NCI-H345 treated with DMSO at 0.1 percent for 48 hours (cell line): Measurements from ENCODE around the gene LNP1.

Experiments
- DNase-seq: peaks from one replicate; lab custom pipeline; 2025; ENCODE audit not compliant: unreplicated experiment; lab: John Stamatoyannopoulos, UW

LNP1 gene

DNA sequence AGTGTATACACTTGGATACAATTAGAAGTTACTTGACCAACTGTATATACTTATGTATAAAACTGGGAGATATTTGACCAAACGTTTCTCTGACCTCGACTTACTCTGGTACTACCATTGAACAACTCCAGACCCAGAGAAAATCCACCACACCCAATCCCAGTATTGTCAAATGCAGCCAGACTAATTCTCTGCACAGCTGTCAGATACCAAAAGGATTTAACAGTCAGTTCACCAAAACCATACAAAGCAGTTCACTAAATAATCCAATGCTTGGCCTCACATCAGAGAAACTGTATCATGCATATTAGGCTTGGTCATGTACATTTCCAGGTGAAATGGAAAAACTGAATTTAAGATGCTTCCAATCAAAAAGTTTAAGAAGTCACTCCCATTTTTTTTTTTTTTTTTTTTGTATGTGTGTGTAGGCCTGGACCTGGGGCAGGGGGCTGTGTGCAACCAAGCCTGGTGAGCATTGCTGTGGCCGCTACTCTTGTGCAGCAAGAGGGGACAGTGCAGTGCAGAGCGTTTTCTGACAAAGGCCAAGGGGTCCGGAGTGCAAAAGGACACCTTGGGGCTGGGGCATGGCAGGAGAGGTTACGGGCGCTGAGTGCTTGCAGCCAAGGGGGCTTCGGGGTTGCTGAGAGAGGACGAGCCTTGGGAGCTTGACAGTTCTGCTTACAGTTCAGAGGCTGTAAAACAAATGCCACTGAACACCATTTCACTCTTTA, 1.8 kb upstream of the LNP1 start:
- no peak for DNase-seq

DNA sequence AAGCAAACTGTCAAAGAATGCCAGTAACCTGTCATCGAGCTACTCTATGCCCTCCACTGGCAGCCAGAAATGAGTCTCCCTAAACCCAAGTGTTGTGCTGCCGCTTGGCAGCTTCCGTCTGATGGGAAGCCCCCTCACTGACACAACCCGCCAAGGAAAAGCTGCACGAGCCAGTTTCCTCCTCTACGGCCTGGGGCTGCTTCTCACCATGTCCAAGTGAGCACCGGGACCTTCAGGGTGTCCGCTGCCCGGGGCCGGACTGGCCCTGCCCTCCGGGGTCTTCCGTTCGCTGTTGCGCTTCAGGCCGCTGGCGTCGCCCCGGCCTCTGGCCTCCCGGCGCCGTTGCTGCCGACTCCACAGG, 940 bp upstream of the LNP1 start:
- no peak for DNase-seq

DNA sequence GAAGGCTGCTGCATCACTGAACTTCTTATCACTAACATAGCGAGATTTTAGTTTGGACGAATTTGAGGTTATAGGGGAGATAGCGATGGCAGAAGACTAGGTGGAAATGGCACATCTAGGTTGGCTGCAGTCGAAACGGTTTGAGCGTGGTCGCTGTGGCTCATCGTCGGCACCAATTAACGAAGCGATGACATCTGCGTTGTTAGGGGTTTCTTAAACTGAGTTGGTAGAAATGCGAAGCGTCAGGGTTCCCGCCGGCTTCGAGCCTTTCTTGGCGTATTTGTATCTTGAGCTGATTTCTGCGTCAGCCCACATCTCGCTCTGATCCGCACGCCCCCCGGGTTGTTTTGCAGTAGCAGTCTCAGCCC, 319 bp downstream of the LNP1 start:
- DNase-seq, result peak; percentile 9

- no peak for DNase-seq
Observed at GRCh38 chr3:100402256-100402655, 917 bp downstream of the LNP1 start.

DNA sequence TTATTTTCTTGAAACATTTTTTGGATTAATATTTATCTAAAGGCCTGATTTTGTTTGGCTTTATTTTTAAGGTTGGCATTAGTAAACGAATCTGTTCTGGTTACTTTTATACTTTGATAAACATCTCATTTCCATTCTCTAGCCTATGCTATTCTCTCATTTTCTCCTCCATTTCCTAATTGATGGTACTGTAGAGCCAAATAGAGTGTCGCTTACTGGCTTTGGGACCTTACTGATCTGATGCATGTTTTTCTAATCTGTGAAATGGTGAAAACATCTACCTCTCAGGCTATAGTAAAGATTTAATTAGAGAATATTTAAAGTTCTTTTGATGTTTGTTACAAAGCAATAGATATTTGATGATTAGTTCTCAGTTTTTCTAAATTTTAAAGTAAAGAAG, 1.6 kb downstream of the LNP1 start:
- DNase-seq, result no peak

DNA sequence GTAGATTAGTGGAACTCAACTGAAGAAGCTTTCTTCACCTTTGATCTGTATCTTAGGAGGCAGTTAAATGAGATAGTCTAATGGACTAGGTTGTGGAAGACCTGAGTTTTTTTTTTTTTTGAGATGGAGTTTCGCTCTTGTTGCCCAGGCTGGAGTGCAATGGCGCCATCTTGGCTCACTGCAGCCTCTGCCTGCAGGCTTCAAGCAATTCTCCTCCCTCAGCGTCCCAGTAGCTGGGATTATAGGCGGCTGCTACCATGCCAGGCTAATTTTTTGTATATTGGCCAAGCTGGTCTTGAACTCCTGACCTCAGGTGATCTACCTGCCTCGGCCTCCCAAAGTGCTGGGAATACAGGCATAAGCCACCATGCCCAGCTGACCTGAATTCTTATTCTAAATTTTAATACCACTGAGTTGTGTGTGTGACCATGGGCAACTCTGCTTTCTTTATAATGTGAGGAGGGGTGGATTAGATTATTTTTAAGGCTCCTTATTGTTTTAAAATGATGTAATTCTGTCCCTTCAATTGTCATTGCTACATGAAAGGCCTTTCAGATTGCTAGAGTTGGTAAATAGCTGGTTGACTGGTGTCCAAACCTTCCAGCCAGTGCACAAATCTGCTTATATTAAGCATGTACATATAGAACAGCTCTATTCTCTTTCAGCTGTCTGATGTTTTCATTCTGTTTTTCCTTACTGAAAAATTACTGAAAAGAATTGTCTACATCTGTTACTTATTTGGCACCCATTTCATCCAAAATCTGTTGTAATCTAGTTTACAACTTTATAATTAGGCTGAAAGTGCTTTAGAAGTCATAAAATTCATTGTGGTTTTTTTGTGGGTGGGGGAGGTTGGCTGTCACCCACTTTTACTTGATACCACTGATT, 2.3 kb downstream of the LNP1 start:
- DNase-seq, result no peak

DNA sequence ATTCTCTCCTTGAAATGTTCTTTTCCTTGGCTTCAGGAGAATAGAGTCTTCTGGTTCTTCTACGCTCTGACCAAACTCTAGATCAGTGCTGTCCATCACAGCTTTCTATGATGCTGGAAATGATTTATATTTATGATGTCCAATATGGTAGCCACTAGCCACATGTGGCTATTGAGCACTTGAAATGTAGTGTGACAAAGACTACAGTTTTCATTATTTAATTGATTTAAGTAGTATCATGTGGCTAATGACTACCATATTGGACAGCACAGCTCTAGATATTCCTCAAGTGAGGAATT, 2.9 kb downstream of the LNP1 start:
- DNase-seq, result no peak

DNA sequence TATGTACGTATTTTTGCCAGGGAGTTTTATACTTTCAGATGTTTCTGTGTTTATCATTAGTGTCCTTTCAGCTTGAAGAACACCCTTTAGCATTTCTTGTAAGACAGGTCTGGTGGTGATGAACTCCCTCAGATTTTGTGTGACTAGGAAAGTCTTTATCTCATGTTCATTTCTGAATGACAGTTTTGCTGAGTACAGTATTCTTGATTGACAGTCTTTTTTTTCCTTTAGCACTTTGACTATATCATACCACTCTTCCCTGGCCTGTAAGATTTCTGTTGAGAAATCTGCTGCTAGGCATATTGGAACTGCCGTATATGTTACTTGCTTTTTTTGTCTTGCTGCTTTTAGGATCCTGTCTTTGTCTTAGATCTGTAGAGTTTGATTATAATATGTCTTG, 5.8 kb downstream of the LNP1 start:
- no peak for DNase-seq

DNA sequence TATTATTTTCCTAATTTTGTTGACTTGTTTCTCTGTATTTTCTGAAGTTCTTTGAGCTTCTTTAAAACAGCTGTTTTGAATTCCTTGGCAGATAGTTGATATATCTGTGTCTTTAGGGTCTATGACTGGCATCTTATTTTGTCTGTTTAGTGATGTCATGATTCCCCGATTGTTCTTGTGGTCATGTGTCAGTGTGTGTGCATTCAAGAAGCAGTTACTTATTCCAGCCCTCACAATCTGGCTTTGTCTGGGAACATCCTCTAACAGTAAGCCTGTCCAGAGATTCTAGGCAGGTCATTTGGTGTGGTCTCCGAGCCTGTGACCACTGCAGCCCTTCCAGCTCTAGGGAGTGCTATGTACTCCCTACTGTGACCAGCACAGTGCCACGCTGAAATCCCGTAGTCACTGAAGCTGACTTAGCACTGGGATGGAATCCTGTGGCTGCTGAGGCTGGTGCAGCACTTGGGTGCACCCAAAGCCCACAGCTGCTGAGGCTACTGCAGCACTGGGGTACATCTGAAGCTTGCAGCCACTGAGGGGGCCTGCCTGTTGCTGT, 6.7 kb downstream of the LNP1 start:
- no peak for DNase-seq

DNA sequence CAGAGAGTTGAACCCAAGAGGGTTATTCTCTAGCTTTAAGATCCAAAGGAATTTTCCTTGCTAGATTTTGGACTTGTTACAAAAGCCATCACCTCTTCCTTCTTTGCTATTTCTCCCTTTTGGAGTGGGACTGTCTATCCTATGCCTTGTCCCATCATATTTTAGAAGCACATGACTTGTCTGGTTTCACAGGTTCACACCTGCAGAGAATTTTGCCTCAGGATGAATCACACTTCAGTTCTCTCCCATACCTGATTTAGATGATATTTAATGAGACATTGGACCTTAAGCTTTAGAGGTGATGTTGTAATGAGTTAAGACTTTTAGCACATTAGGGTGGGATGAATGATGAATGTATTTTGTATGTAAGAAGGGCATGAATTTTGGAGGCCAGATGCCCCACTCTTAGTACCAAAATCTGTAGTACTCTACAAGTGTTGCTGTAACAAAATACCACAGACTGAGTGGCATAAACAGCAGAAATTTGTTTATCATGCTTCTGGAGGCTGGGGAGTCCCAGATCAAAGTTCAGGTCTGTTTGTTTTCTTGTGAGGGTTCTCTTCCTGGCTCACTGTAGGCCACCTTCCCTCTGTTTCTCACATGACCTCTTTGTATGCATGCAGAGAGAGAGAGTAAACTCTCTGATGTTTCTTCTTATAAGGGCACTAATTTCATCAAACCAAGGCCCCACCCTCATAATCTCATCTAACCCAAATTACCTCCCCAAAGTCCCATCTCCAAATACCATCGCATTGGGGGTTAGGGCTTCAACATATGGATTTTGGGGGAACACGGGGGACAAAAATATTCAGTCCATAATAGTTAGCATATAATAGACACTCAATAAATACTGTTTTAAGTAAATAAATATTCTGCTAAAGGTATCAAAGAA, 10.0 kb downstream of the LNP1 start:
- DNase-seq, result no peak

DNA sequence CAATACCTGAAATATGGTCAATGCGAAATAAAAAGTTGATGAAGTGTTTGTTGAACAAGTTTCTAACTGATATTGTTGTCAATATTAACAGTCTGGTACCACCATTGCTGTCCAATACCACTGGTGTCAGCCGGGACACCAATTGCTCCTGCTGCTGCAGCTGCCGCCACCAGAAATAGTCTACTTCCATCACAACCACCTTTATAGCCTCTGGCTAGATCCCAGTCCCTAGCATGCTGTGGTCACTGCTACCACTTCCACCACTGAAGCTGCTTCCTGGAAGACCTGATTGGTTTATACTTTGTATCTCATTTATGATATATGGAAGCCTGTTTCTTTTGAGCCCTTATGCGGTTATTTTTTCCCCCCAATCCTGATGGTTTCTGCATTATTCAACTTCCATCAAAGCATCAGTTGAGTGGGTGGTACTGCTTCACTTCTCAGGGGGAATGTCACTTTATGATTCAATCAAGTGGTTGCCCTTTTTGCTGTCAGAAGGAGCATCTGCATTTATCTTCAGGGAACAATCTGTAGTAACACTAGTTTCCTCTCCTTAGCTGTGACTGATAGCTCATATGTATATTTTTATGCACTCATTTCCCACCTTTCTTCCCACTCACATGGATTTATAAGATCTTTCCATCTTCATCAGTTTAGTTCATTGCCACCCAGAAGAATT, 11.7 kb downstream of the LNP1 start:
- no peak for DNase-seq

DNA sequence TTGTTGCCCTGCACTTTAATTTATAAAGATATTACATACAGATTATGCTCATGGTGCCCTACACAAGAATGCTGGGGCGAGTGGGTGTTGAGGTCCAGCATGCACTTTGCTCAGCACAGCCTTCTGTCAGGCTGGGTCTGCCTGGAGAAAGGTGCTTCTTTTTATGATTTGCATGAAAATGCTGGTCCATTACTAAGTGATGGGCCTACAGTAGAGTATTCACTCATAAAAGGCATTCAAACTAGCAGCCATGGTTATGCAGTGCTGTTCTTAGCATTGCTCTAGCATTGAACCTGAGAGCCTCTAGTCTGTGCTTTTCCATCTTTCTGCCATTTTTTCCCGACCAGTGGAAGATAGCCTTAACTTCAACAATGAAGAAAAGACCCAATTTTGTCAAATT, 12.3 kb downstream of the LNP1 start:
- DNase-seq, result no peak

- DNase-seq, result no peak
Observed at GRCh38 chr3:100416176-100416575, 14.8 kb downstream of the LNP1 start.

DNA sequence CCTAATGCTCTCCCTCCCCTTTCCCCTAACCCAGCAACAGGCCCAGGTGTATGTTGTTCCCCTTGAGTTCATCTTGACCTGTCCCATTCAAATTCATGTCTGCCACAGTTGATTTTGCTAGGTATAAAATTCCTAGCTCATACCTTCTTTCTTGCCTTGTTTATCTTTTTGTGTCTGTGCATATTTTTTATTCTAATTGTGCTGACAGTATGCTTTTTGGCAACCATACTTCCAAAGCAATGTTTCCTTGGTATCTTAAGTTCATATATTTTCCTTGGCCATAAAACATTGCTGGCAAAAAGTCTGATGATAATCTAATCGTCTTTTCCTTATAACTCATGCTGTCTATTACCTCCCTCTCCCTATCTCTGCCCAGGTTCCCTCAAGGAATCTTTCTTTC, 15.5 kb downstream of the LNP1 start:
- no peak for DNase-seq

GRCh38 chr3:100419406-100419805, 18.1 kb downstream of the LNP1 start:
- no peak for DNase-seq

DNA sequence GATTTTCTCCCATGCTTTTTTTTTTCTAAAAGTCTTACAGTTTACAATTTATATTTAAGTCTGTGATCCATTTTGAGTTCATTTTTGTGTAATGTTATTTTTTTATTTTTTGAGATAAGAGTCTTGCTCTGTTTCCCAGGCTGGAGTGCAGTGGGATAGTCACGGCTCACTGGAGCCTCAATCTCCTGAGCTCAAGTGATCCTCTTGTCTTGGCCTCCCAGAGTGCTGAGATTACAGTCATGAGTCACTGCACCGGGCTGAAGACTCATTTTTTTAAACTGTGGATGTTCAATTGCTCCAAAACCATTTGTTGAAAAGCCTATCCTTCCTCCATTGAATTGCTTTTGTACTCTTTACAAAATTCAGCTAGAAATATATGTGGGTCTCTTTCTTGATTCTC, 19.5 kb downstream of the LNP1 start:
- DNase-seq, result no peak

GRCh38 chr3:100423611-100424010, 22.3 kb downstream of the LNP1 start:
- DNase-seq, result no peak

DNA sequence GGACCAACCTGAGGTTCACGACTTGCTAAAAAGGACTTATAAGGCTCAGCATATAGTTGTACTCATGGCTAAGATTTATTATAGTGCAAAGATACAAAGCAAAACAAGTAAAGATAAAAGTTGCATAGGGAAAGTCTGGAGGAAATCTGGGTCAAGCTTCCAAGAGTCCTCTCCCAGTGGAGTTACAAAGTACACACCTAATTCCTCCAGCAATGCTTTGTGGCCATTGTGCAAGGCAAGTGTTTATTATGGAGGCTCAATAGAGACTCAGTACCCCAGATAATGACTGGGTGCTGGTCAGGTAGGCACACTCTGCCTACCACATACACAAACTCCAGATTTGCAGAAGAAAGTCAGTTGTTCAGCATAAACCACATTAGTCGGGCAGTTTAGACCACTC, 22.9 kb downstream of the LNP1 start:
- no peak for DNase-seq

DNA sequence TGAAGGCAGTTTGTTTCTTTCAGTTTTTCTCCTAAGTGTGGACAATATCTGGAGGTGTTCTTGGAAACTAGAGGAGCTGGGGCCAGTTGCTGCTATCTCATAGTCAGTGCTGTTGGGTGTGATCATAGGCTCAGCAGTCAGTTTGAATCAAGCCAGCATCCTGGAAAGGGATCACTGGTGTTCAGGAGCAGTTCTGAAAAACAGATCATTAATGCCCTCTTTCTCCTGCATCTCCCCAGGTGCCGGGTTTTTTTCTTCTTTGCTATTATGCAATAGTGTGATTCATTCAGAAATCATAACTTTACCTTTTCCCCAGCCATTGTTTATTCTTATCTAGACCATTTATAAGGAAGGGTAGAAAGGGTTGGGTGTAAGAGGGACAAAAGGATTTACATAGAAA, 24.0 kb downstream of the LNP1 start:
- DNase-seq, result no peak

DNA sequence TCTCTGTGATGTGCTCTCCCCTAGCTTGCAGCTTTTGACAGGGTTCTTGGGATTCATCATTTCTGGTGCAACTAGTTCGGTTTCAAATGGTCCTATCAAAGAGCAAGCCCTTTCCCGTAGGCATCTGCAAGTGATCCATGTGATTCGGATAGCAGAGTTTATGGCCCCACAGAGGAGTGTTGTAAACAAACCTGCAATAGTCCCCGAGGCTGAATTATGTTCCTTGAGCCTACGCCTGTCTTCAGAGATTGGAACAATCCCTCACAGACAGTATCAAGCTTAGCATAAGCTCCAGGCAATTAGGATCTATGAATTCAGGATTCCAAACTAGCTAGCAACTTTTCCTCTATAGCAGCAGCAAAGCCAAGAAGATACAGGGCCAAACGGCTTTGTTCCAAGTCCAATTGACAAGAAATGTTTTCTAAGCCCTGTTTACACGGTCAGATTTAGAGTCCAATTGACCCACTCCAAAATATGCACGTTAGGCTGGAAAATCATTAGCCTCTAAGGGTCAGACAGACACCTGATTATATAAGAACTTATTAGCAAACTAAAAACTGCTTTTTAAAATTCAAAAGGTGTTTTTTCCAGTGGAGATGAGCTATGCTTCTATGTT, 24.8 kb downstream of the LNP1 start:
- DNase-seq, result no peak

DNA sequence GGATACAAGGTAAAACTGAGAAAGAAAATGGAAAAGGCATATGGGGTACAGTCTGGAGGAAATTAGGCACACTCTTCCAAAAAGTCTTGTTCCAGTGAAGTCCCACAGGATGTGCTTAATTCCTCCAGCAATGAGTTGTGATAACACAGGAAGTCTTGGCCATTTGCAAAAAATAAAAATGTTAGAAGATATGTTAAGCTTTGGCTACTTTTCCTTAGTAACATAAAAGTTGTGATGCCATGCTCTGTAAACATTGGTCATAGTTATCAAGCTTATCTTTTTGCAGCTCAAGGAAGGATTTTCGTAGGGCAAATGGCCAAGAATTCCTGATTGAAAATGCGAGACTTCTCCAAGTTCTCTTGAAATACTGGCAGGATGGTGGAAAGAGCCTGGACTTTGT, 26.4 kb downstream of the LNP1 start:
- DNase-seq, result no peak
